Activated effector memory CD4-positive, alpha-beta T cell treated with Interleukin-2 at 50 U/mL for 16 hours (primary cell): ENCODE measurements around the gene DIP2C.
"Not testable (repeated sequence)": the region's sequence is repeated elsewhere in the genome, so short reads cannot be mapped to it uniquely, and the experiment has no call there.

ENCODE experiments used
- DNase-seq: peaks from one replicate; pipeline ENCODE4 v3.0.0-alpha.2; 2020

The DIP2C gene

DNA sequence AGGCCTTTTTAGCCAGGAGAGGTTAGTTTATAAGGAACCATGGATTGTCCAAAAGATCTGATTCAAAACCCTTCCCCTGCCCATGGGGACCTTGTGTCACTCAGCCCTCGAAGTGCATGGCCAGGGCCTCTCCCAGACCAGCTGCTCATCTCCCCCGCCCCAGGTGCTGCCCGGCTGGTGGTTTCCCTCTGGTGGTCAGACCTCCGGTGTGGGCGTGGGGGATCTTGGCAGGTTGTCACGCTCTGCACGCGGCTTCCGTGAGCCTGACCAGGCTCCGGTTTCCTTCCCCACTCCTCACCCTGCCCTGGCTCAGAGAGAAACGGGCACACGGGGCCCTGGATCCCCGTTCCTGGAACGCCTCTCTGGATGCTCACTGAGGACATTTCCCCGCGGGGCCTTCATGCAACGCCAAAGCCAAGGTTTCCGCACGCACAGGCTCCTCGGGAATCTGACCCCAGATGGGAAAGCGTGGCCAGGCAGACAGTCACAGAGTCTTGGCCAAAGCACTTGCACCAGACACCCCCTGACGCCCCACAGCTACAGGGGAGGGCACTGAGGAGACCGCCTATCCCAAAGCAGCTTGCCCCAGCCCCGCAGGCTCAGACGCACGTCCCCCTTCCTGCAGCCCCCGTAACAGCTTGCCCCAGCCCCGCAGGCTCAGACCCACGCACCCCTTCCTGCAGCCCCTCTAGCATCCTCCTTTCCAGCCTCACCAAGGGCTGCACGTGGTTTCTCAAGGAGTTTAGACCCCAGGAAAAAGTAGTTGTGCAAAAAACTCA is 7.8 kb upstream of the DIP2C start:
- DNase-seq: no peak

DNA sequence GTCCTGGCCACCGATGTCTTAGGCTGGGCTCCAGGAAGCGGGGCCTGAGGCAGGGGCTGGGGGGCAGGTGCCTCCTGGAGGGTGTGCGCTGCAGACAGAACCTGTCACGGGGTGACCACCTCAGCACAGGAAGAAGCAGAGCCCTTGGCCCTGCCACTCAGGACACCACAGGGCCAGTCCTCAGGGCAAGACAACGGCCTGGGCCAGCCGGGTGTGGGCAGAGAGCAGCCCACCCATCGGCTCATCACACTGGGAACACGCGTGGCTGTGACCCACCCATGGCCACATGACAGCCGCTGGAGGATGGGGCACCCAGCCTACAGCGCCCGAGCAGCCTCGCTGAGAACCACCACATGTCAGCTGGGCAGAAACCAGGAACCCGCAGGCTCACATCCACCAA is 5.9 kb upstream of the DIP2C start:
- no peak for DNase-seq

DNA sequence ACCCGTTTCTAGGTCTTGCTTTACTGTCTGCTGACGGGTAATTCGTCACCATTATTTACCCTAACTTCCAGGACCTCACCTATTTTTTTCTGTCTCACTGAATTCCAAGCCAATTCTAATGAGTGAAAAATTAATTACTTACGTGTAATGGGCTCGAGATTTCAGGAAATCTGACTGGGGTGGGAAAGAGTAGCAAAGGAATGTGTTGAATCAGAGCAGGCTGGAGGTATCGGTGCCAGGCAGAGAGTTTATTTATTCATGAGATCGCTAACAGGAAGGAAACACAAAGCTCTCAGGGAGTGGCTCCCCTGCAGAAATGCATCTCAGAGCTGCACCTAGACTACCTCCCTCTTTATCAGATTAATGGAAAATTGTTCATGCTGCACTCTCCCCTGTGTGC is 4.0 kb upstream of the DIP2C start:
- no peak for DNase-seq

GRCh38 chr10:692682-693351 is 3.3 kb upstream of the DIP2C start:
- DNase-seq: no peak

GRCh38 chr10:691216-691615 is 1.7 kb upstream of the DIP2C start:
- no peak for DNase-seq

- no peak for DNase-seq
Observed at GRCh38 chr10:690372-691161, 1.1 kb upstream of the DIP2C start.

- DNase-seq: no peak
Observed at GRCh38 chr10:689121-689451, 382 bp downstream of the DIP2C start.

GRCh38 chr10:688312-689120 is 952 bp downstream of the DIP2C start:
- DNase-seq: no peak

DNA sequence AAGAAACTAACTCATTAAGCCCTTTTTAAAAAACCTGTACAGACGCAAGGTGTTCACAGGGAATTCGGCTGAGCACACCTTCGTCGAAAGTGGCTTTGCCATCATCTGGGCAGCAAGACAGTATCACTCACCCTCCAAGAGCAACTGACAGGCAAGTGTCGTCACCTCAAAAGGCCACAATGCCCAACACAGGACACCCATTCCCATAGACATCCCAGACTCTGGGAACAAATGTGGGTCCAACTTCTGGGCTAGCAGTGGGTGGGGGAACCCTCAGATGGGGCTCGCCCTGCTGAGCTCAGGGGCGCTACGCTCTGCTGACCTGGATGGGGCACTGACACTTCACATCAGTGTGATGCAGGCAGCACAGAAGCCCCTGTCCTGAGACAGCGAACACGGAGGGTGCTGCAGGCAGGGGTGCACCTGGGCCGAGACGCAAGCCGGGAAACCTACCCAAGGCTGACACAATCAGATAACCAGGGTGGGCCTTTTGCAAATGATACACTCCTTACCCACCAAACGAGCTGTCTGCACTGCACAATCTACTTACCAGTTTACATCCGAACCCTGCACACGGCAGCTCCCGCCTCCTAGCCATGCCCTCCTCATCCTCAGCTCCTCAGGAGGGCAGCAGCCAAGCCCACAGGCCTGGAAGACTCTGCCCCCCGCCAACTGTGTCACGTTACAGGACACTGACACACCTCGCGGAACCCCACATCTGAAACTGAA is 1.7 kb downstream of the DIP2C start:
- no peak for DNase-seq

DNA sequence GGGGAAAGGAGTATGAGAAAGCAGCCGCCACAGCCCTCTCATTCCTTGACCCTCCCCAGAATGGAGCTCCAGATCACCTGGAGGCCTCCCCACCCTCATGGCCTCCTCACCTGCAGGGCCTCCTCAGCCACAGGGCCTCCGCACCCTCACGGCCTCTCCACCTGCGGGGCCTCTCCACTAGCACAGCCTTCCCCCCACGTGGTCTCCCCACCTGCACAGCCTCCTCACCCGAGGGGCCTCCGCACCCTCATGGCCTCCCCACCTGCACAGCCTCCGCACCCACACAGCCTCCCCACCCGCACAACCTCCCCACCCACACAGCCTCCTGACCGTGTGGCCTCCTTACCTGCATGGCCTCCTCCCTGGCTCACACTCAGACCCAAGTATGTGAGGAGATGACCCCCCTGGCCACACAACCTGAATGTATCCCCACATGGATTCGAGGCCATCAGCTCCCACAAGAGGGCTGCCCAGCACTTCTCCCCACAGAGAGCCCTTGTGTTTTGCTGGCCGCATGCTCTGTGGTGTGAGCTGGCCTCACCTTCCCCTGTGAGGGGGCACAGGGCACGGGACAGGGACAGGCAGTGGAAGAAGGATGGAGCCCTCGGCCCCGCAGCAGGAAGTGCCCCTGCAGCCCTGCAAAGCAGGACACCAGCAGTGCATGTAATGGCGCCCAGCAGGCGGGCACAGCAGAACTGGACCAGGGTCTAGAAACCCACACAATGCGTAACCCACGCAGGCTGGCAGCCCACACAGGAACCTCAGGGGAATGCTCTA is 3.1 kb downstream of the DIP2C start:
- DNase-seq: no peak

- no peak for DNase-seq
Observed at GRCh38 chr10:685613-686012, 3.9 kb downstream of the DIP2C start.

GRCh38 chr10:683448-684071 is 5.9 kb downstream of the DIP2C start:
- no peak for DNase-seq

- no peak for DNase-seq
Observed at GRCh38 chr10:682931-683447, 6.5 kb downstream of the DIP2C start.

GRCh38 chr10:681670-682318 is 7.7 kb downstream of the DIP2C start:
- DNase-seq: no peak

GRCh38 chr10:680745-681144 is 8.7 kb downstream of the DIP2C start:
- DNase-seq: no peak

DNA sequence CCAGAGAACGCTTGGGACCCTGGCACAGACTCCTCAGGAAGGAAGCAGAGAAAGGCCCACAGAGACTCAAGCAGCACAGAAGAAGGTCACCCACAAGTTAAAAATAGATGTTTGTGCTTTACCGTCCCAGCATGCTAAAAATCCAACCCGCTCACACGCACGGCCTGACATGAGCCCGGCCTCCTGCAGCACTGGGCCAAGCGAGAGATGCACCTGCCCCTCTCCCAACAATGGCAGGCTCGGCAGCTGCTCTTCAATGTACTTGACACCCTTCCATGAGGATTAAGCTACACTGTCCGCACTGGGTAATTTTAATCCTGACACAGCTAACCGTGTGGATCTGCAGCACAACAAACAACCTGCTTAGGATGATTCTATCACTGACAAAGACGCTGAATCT is 9.3 kb downstream of the DIP2C start:
- DNase-seq: no peak

GRCh38 chr10:679556-679955 is 9.9 kb downstream of the DIP2C start:
- DNase-seq: no peak

DNA sequence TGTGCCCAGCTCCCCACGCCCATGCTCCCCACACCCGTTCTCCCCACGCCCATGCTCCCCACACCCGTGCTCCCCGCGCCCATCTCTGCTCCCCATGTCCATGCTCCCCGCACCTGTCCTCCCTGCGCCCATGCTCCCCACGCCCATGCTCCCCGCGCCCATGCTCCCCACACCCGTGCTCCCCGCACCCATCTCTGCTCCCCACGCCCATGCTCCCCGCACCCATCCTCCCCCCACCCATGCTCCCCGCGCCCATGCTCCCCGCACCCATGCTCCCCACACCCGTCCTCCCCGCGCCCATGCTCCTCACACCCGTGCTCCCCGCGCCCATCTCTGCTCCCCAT is 10.8 kb downstream of the DIP2C start:
- DNase-seq: not testable (repeated sequence)

GRCh38 chr10:677750-678661 is 11.5 kb downstream of the DIP2C start:
- no peak for DNase-seq
